ENCODE data around the gene LCORL.

- TF ChIP-seq POLR2A (IDR thresholded peaks at IDR 0.05; ENCODE audit: low read depth, low read length) (no peak), RFX5 (IDR thresholded peaks at IDR 0.05; ENCODE audit: low read depth, low read length) (no peak), CTCF (conservative IDR thresholded peaks at IDR 0.05; ENCODE audit: low read depth, low read length) (no peak), FOS (IDR thresholded peaks at IDR 0.05; ENCODE audit: low read depth, low read length) (no peak), MAFK (IDR thresholded peaks at IDR 0.05; ENCODE audit: low read depth, low read length) (no peak), BHLHE40 (IDR thresholded peaks at IDR 0.05; ENCODE audit: low read depth, low read length) (no peak)
Observed at GRCh38 chr4:17894421-17894820, 127.1 kb downstream of the LCORL start.
